HG03354 (cell line): ENCODE results near the gene TRAF2.

Experiments used
- ATAC-seq: cut with Tn5 transposase; IDR thresholded peaks from one replicate; pipeline ENCODE4 v1.9.1; 2021; ENCODE audit warnings: mild to moderate bottlenecking; ENCODE audit not compliant: unreplicated experiment, poor library complexity, severe bottlenecking

The TRAF2 gene

DNA sequence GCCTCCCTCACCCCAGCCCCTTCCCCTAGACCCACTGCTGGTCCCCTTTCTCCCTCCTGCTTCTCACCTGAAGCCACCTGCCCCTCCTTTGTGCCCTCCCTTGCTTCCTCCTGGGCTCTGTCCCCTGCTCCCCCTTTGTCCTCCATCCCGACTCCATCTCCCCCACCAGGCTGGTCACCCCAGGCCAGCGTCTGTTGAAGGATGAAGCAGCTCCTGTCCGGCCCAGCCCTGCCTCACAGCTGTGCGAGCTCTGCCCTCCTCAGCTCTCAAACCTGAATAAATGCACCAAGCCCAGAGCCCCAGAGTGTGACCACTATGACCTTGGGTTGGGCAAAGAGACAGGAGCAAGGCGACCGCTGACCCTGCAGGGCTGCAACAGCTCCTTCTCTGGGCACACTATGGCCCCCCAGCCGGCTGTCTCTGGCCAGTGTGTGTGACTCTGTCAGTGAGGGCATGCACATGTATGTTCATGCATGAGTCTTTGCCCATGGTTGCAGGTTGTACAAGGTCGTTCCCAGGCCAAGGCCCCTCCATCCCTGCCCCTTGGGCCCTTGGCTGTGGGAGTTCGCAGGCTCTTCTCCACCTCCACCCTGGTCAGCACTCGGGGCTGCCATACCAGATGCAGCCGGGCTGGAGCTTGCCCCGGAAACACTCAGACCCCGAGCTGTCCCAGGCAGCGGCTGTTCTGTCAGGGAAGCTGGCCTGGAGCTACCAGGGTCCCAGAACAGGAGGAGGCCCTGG is 69.1 kb downstream of the TRAF2 start:
- no peak for ATAC-seq

DNA sequence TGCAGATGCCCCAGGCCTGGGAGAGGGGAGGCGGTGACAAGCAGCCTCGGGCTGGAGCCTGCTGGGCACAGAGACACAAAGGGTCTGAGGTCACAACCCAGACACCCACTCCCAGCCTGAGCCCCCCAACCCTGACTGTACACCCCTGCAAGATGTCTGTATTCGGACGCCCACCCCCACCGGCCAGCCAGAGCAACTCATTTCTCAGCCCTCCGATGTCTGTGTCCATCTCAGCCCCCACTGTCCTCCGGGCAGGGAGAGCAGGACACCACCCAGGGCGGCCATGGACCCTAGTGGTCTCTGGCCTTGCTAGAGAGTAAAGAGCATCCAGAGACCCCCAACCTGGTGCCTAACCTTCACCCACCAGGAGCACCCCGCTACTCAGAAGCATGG is 69.6 kb downstream of the TRAF2 start:
- ATAC-seq, result no peak

DNA sequence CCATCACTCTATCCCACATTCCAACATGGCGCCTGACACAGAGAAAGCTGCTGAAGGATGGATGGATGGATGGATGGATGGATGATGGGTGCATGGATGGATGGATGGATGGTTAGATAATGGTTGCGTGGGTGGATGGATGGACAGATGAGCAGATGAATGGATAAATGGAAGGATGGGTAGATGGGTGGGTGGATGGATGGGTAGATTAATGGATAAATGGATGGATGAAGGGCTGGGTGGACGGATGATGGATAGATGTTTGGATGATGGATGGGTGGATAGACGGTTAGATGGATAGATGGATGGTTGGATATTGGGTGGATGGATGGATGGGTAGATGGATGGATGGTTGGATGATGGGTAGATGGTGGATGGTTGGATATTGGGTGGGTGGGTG is 70.3 kb downstream of the TRAF2 start:
- no peak for ATAC-seq

DNA sequence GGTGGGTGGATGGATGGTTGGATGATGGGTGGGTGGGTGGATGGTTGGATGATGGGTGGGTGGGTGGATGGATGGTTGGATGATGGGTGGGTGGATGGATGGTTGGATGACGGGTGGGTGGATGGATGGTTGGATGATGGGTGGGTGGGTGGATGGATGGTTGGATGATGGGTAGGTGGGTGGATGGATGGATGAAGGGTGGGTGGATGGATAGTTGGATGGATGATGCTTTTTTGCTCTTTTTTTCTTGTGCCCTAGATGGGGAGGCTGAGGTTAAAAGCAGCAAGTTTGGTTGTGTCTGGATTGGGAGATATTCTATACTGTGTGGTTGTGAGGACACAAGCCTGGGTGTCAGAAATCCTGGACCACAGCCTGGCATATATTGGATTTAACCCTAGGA is 71.1 kb downstream of the TRAF2 start:
- no peak for ATAC-seq

DNA sequence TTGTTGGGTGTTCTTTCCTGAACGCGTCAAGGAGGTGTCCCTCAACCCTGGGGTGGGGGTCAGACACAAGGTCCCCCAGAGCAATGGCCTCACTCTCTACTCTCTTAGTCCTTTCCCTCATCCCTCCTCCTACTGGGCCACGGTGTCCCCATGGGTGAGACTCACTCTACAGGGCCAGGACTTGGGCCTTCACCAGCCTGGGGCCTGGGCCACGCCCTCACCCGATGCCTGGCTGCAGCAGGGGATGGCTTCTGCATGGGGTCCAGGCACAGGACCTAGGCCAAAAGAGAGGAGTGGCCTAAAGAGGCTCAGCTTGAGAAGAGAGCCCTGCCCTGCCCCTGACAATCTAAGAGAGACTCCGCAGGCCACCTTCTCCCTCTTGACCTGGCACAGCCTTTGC is 71.6 kb downstream of the TRAF2 start:
- ATAC-seq, result no peak

DNA sequence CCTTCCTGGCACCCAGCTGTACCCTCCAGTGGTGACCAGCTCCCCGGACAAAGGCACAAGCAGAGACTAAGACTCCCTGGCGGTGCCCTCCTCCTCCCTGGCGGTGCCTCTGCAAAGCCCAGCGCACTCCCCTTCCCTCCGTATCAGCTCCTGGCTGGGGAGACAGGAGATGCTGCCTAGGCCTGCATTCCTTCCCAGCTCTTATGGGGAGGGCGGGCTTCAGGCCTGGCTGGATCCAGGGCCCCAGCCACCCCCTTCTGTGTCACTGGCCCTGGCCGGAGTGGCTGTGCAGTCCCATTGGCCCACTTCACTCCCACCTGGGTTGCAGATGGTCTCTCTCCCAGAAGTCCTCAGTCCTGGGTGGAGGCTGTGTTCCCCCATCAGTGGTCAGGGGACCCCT is 72.2 kb downstream of the TRAF2 start:
- ATAC-seq, result no peak

DNA sequence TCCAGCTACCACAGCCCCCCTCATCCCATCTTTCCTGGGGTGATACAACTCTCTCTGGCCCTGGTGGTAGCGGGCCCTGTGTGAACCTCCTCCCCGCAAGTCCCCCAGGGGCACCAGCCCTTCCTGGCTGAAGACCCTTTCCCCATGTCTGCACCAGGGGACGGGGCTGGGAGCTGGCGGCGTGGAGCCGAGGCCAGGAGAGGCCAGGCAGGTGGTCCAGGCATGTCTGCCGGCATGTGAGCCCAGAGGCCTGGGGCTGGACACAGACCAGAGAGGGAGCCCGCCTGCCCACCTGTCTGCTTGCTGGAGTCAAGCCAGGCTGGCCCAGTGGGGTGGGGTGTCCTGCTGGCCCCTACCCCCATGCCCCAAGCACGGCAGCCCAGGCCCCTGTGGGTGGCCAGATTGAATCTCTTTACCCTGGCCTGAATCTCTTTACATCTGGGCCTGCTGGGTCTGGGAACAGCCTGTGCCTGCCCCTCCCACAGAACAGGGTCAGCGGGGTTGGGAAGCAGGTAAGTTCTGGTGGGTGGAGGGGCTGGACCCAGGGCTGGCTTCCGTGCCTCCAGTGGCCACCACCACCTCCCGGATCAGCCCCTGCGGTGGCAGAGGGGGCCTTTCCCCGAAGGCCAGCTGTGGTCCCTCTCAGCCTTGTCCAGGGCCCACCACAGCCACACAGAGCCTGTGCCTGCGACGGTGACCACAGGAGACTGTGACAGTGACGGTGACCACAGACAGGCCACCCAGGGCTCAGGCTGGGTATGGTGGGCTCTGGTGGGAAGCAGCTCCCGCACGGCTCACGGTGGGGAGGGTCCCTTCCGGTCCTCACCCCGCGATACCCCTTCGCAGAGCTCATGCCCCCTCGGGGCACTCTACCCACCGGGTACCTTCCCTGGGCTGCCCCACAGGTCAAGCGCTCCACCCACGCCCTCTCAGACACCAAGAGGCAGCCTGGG is 72.9 kb downstream of the TRAF2 start:
- no peak for ATAC-seq

DNA sequence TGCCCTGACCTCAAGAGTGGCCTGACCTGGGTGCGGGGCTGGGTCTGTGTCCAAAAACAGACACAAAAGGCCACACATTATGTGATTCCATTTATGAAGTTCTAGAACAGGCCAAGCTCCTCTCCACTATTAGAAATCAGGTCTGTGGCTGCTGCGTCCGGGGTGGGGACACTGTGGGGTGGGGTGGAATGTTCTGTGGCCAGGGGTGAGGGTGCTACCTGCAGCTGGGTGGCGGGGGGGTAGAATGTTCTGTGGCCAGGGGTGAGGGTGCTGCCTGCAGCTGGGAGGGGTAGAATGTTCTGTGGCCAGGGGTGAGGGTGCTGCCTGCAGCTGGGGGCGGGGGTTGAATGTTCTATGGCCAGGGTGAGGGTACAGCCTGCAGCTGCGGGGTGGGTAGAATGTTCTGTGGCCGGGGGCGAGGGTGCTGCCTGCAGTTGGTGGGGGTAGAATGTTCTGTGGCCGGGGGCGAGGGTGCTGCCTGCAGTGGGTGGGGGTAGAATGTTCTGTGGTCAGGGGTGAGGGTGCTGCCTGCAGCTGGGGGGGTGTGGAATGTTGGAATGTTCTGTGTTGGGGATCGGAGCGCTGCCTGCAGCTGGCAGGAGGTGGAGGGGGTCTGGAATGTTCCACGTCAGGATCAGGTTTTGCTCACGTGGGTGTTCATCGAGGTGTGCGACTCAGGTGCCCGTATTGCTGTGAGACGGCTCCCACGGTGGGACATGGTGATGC is 74.1 kb downstream of the TRAF2 start:
- no peak for ATAC-seq

DNA sequence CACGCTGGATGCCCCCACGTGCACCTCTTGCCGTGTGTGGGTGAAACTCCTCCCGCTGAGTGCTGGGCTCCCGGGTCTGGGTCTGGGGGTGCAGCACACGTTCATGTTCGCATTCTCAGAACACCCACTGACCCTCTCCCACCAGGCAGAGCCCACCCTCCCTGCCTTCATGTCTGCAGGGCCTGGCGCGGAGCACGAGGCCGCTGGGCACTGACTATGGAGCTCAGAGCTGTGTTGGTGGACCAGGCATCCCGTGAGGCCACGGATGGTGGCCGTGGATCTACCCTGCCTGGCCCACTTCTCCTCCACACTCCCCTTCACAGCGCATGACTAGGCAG is 74.6 kb downstream of the TRAF2 start:
- ATAC-seq, result no peak

DNA sequence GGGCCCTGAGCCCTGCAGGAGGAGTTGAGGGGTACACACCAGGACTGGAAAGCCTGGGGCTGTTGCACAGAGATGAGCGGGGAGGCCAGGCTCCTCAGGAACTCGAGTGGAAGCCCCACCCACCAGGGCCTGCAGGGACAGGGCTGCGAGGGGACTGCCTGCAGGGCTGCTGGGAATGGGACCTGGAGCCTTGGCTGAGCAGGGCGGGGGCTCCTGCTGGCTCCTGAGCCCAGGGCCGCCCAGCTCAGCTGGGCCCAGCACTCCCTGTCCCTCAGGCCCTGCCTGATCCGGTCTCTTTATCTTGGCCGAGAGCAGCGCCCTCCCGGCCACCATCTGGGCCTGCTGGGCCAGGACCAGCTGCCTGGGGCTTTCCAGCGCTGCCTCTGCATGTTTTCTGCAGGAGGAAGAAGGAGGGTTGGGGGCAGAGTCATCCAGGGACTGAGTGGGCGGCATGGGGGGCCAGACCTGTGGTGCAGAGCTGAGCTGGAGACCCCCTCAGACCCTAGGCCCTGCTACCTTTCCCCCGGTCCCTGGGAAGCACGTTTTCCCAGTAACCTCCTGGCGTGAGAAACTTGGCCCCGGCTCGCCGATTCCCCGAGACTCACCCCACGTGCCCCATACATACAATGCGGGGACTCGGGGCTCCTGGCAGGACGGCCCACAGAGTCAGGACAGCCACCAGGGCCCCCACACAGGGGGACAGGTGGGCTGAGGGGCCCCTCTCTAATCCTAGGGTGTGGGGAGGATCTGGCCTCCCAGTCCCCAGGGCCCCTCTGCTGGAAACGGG is 75.2 kb downstream of the TRAF2 start:
- ATAC-seq, result no peak

DNA sequence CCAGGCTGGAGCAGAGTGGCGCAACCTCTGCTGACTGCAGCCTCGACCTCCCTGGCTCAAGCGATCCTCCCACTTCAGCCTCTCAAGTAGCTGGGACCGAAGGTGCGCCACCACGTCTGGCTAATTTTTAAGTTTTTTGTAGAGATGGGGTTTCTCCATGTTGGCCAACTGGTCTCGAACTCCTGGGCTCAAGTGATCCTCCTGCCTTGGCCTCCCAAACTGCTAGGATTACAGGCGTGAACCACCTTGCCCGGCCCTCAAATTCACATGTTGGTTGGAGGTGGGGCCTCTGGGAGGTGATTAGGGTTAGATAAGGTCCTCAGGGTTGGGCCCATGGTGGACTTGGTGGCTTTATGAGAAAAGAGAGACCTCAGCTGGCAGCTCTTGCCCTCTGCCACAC is 75.8 kb downstream of the TRAF2 start:
- no peak for ATAC-seq

DNA sequence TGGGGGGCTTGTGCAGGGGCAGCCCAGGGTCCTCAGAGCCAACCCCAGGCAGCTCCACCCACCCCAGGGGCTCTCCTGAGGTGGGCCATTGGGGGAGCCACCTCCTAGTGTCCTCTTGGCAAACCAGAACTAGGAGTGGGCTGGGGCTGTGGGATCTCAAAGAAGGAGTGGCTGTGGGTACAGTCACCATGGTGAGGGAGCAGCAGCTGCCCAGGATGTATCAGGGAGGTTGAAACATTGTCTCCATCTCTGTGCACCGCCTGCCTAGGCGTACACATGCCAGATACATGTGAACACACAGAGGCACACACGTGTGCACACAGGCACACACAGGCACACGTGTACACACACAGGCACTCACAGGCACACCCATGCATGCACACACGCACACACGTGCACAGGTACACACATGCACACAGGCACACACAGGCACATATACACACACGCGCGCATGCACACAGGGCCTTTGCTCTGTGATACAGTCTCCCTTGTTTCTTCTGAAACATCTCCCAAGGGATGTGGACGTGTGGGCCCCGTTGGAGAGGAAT is 76.5 kb downstream of the TRAF2 start:
- no peak for ATAC-seq

DNA sequence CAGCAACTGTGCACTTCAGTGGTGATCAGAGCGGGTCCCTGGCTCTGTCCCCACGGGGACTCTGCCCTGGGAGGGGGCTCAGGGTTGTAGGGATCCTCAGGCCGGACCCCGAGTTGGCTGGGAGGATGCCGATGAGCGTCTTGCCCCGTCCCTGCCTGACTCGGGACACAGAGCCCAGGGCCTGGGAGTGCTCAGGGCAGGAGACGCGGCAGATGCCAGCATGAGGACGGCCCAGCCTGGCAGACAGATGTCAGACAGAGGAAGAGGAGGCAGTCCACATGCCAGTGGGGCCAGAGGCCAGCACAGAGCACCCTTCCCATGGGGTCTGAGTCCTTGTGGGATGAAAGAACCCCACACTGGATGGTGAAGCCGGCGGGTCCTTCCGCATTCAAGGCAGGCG is 77.0 kb downstream of the TRAF2 start:
- no peak for ATAC-seq

DNA sequence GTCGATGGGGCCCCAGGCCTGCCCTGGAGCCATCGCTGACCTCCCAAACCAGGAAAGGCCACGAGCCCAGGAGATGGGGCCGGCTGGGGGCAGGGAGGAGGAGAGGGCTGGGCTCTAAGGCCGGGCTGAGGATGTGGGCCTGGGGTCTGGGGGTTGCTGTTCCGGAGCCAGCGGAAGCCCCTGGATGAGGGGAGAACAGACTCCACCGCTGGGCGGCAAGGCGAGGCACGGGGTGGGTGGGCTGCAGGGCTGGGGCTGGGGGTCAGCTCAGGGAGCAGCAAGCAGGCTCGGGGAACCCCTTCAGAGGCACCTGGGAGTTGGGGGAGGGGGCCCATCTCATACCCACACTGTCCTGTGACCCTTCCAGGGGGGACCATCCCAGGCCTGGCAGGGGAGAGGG is 77.4 kb downstream of the TRAF2 start:
- no peak for ATAC-seq

DNA sequence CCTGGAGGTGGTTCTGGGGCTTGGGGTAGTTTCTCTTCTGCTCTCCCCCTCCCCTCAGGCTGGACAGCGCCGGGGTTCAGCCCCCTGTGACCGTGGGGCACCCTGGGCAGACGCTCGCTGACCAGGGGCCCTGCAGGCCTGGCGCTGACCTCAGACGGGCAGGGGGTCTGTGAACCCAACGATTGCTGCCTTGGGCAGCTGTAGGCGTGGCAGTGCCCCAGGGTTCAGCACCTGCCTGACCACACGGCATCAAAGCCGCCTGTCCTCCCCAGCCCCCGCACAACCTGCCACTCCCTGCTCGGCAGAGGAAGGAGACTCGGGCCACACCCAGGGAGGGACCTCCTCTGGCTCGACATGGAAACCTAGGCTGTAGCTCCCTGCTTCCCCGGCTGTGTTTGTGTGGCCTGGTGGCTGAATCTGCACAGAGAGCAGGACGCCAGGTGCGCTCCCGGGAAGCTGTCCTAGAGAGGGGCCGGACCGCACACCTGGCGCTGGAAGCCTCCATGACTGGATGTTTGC is 77.9 kb downstream of the TRAF2 start:
- no peak for ATAC-seq

DNA sequence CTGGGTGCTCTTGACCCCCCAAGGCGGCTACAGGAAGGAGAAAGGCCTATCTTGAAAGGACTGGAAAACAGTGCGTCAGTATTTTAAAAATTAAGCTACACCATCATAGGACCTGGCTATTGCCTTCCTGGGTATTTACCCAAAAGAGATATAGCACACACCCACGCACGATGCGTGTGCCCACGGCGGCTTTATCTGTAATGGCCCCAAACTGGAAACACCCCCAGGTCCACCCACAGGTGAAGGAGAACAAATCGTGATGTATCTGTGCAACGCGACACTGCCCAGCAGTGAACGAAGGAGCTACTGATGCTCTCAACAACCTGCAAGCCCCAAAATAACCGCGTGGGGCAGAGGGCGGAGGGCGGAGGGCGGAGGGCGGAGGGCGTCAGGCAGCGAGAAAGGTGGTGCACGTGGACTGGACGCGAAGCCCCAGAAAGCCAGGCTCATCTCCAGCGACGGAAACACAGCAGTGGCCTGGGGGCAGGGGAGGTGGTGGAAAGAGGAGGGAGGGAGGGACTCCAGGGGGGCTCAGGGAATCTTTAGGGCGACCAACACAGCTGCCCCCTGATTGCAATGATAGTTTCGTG is 78.6 kb downstream of the TRAF2 start:
- no peak for ATAC-seq

DNA sequence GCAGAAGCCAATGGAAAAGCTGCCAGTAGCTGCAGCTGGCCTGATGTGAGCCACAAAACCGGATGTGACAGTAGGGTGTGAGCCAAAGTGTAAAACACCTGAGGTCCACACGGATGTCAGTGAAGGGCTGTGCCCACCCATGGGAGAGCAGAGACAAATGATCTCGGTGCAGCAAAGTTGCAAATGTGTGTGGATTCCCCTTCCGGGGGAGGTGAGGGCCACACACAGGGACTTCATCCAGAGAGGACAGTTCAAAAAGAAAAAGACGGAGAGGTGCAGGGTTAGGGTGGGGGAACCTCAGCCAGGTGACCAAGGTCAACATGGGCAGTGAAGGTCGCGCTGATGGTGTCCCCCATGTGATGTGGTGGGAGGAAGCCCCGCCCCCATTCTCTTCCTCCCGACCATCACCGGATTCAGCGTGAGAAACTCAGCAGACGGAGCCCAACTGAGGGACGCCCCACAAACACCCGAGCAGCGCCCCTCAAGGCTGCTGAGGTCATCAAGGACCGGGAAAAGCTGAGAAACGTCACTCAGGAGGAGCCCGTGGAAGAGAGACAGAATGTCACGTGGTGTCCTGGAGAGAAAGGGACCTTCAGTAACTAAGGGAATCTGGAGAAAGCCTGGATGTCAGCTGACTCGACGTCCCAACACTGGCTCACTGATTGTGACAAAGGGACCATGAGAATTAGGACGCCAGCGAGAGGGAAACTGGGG is 79.6 kb downstream of the TRAF2 start:
- no peak for ATAC-seq

DNA sequence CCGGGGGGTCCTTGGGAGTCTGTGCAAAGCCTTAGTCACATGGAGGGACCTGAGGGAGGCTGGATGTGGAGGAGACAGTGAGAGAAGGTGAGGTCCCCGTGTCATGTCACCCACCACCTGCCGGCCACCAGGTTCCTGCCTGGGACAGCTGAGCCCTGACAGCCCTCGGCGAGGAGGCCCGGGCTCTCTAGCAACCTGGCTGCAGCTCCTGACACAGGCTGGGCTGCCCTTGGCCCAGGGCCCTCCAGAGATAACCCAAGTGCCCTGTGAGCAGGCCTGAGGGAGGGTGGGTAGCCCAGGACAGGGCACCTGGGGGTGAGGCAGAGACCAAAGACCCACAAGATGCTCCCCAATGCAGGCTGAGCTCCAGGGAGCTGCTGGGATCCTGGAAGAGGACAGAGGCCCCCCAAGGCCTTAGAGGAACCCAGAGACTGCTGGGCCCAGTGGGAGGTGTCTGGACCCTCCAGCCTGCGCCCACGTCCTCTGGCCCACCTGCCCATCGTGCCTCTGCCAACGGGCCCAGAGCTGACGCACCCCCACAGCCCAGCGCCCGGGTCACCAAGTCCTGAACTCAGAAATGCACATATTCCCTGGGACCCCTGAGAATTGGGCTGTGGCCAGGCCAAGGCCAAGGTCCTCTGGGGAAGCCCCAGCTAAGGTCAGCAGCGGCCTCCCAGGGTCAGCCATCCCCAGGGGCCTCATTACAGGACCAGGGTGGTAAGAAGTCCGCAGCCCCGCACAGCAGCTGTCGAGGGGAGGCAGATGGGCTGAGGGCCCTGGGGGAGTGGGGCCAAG is 82.2 kb downstream of the TRAF2 start:
- ATAC-seq, result no peak
